Osteocyte (in vitro differentiated cells): ENCODE data around the gene NTN1. TPM values are rescaled to one million over a fixed set of nuclear protein-coding genes. Genes with fewer than 3 reads are reported as not detected.

Source experiments
- DNase-seq: peaks from one replicate; pipeline ENCODE4 v3.0.0; 2021; ENCODE audit warnings: mixed read lengths; ENCODE audit not compliant: unreplicated experiment; ENCODE audit errors: extremely low spot score
- H3K27ac Mint-ChIP-seq: one replicate; pipeline ENCODE4 v1.8.0; 2021; ENCODE audit warnings: mild to moderate bottlenecking, mixed read lengths; ENCODE audit not compliant: unreplicated experiment
- H3K27me3 Mint-ChIP-seq: one replicate; pipeline ENCODE4 v1.8.0; 2021; ENCODE audit warnings: mixed read lengths; ENCODE audit not compliant: unreplicated experiment
- H3K36me3 Mint-ChIP-seq: one replicate; pipeline ENCODE4 v1.8.0; 2021; ENCODE audit warnings: mixed read lengths; ENCODE audit not compliant: unreplicated experiment
- H3K4me1 Mint-ChIP-seq: one replicate; pipeline ENCODE4 v1.8.0; 2021; ENCODE audit warnings: mixed read lengths; ENCODE audit not compliant: unreplicated experiment
- H3K4me3 Mint-ChIP-seq: one replicate; pipeline ENCODE4 v1.8.0; 2021; ENCODE audit warnings: mild to moderate bottlenecking, moderate library complexity, mixed read lengths; ENCODE audit not compliant: unreplicated experiment
- H3K9me3 Mint-ChIP-seq: one replicate; pipeline ENCODE4 v1.8.0; 2021; ENCODE audit warnings: mixed read lengths; ENCODE audit not compliant: unreplicated experiment
- CTCF ChIP-seq: fragments of 200-600 bp; sonication (generic); IDR thresholded peaks from 2 replicates; pipeline ENCODE4 v1.5.0; 2021; ENCODE audit warnings: antibody characterized with exemption, mild to moderate bottlenecking, moderate library complexity
- total RNA-seq: library from RNA; stranded (reverse); gene quantifications from 2 replicates; pipeline ENCODE4 v1.2.1, GENCODE V29; 2021

Gene NTN1
- total RNA-seq, 1 donor from 2014 or later: 21.4 TPM

- peaks cover 7% of the 10 kb centered on the region for H3K4me1 Mint-ChIP-seq
- no peak for TF ChIP-seq CTCF
- no peak for DNase-seq
- H3K36me3 Mint-ChIP-seq: no peaks in the 10 kb centered on the region
- no peaks in the 10 kb centered on the region for H3K9me3 Mint-ChIP-seq
- H3K27me3 Mint-ChIP-seq: peaks cover 20% of the 10 kb centered on the region
- H3K27ac Mint-ChIP-seq: no peak overlapping the region
- H3K4me3 Mint-ChIP-seq: no peak overlapping the region
Observed at GRCh38 chr17:9124554-9124935, 103.2 kb downstream of the NTN1 start.

- Mint-ChIP-seq H3K4me1 (peaks cover 7% of the 10 kb centered on the region), H3K9me3 (no peaks in the 10 kb centered on the region), H3K27ac (no peak overlapping the region), H3K4me3 (no peak overlapping the region), H3K27me3 (peaks cover 24% of the 10 kb centered on the region), H3K36me3 (no peaks in the 10 kb centered on the region)
- no peak for DNase-seq
- no peak for TF ChIP-seq CTCF
Observed at GRCh38 chr17:9125722-9126121, 104.4 kb downstream of the NTN1 start.

GRCh38 chr17:9127340-9127739 is 106.0 kb downstream of the NTN1 start:
- H3K27ac Mint-ChIP-seq: no peak overlapping the region

GRCh38 chr17:9131371-9131770 is 110.1 kb downstream of the NTN1 start:
- no peak overlapping the region for H3K4me3 Mint-ChIP-seq
- H3K9me3 Mint-ChIP-seq: no peaks in the 10 kb centered on the region
- H3K36me3 Mint-ChIP-seq: no peaks in the 10 kb centered on the region
- no peak for TF ChIP-seq CTCF
- no peak for DNase-seq
- peaks cover 24% of the 10 kb centered on the region for H3K27me3 Mint-ChIP-seq
- H3K27ac Mint-ChIP-seq: no peak overlapping the region
- peaks cover 1% of the 10 kb centered on the region for H3K4me1 Mint-ChIP-seq

More at GRCh38 chr17:9127340-9127739, 106.0 kb downstream of the NTN1 start:
- no peak for TF ChIP-seq CTCF
- Mint-ChIP-seq H3K36me3 (no peaks in the 10 kb centered on the region), H3K4me3 (no peak overlapping the region), H3K27me3 (peaks cover 26% of the 10 kb centered on the region), H3K9me3 (no peaks in the 10 kb centered on the region), H3K4me1 (no peaks in the 10 kb centered on the region)
- no peak for DNase-seq

GRCh38 chr17:9132291-9132690 is 111.0 kb downstream of the NTN1 start:
- DNase-seq: no peak

More at GRCh38 chr17:9132291-9132690, 111.0 kb downstream of the NTN1 start:
- no peak for TF ChIP-seq CTCF
- Mint-ChIP-seq H3K9me3 (no peaks in the 10 kb centered on the region), H3K27ac (no peak overlapping the region), H3K4me3 (no peak overlapping the region), H3K4me1 (peaks cover 9% of the 10 kb centered on the region), H3K27me3 (peaks cover 26% of the 10 kb centered on the region), H3K36me3 (no peaks in the 10 kb centered on the region)
